Measurements from ENCODE around the gene SOX2. TPM values are rescaled to one million over a fixed set of nuclear protein-coding genes. Genes with fewer than 3 reads are reported as not detected.

The SOX2 gene
- polyA plus RNA-seq (2013, experiment 1 of 2) = 8.7 TPM
- polyA plus RNA-seq (2013, experiment 2 of 2) = 6.8 TPM

- 2 to 4% methylated on average over 4 to 19 of the region's 37 CpGs for WGBS, 2 experiments (ENCODE audit: insufficient coverage in 2 of 2)
- Histone ChIP-seq H3K27ac (ENCODE audit: low read depth, low read length, severe bottlenecking) (peak within 1 kb of the TSS; percentile 47), H3K9me3 (ENCODE audit: control insufficient read depth, low read length) (no peaks in the 10 kb centered on the region), H3K36me3 (ENCODE audit: control insufficient read depth, insufficient read depth, low read length) (no peaks in the 10 kb centered on the region), H3K4me3 (ENCODE audit: extremely low read depth, insufficient read depth, low read length, poor library complexity, severe bottlenecking) (peak within 1 kb of the TSS; percentile 49), H3K4me1 (ENCODE audit: control insufficient read depth, insufficient read depth, low read length, poor library complexity, severe bottlenecking) (peaks cover 19% of the 10 kb centered on the region)
Observed at GRCh38 chr3:181711325-181712135, at the start of gene SOX2. SOX2 (plus strand) TSS chr3:181711925; CDS start chr3:181712361, 436 bp downstream.

GRCh38 chr3:181683563-181683962 is 28.2 kb upstream of the SOX2 start:
- WGBS, 2 experiments (ENCODE audit: insufficient coverage in 2 of 2) = 80 to 100% methylated on average over 1 of the region's 1 CpG
- Histone ChIP-seq H3K4me1 (ENCODE audit: control insufficient read depth, insufficient read depth, low read length, poor library complexity, severe bottlenecking) (no peaks in the 10 kb centered on the region), H3K36me3 (ENCODE audit: control insufficient read depth, insufficient read depth, low read length) (no peaks in the 10 kb centered on the region), H3K4me3 (ENCODE audit: extremely low read depth, insufficient read depth, low read length, poor library complexity, severe bottlenecking) (no peak overlapping the region), H3K27ac (ENCODE audit: low read depth, low read length, severe bottlenecking) (no peak overlapping the region), H3K9me3 (ENCODE audit: control insufficient read depth, low read length) (peaks cover 5% of the 10 kb centered on the region)

GRCh38 chr3:181687190-181687589 is 24.5 kb upstream of the SOX2 start:
- 60 to 67% methylated on average over 1 of the region's 1 CpG for whole genome bisulfite sequencing, 2 experiments (ENCODE audit: insufficient coverage in 2 of 2)
- H3K27ac ChIP-seq (ENCODE audit: low read depth, low read length, severe bottlenecking) = no peak overlapping the region
- no peaks in the 10 kb centered on the region for H3K9me3 ChIP-seq (ENCODE audit: control insufficient read depth, low read length)
- H3K4me3 ChIP-seq (ENCODE audit: extremely low read depth, insufficient read depth, low read length, poor library complexity, severe bottlenecking) = no peak overlapping the region
- H3K36me3 ChIP-seq (ENCODE audit: control insufficient read depth, insufficient read depth, low read length) = no peaks in the 10 kb centered on the region
- H3K4me1 ChIP-seq (ENCODE audit: control insufficient read depth, insufficient read depth, low read length, poor library complexity, severe bottlenecking) = no peaks in the 10 kb centered on the region

GRCh38 chr3:181687731-181688130 is 24.0 kb upstream of the SOX2 start:
- no peak overlapping the region for H3K27ac ChIP-seq (ENCODE audit: low read depth, low read length, severe bottlenecking)
- H3K9me3 ChIP-seq (ENCODE audit: control insufficient read depth, low read length) = no peaks in the 10 kb centered on the region
- WGBS, 2 experiments (ENCODE audit: insufficient coverage in 2 of 2) = no CpG with 5 or more reads among the region's 2 CpGs
- H3K36me3 ChIP-seq (ENCODE audit: control insufficient read depth, insufficient read depth, low read length) = no peaks in the 10 kb centered on the region
- H3K4me3 ChIP-seq (ENCODE audit: extremely low read depth, insufficient read depth, low read length, poor library complexity, severe bottlenecking) = no peak overlapping the region
- no peaks in the 10 kb centered on the region for H3K4me1 ChIP-seq (ENCODE audit: control insufficient read depth, insufficient read depth, low read length, poor library complexity, severe bottlenecking)

GRCh38 chr3:181689546-181689945 is 22.2 kb upstream of the SOX2 start:
- Histone ChIP-seq H3K4me1 (ENCODE audit: control insufficient read depth, insufficient read depth, low read length, poor library complexity, severe bottlenecking) (no peaks in the 10 kb centered on the region), H3K36me3 (ENCODE audit: control insufficient read depth, insufficient read depth, low read length) (no peaks in the 10 kb centered on the region), H3K9me3 (ENCODE audit: control insufficient read depth, low read length) (no peaks in the 10 kb centered on the region), H3K27ac (ENCODE audit: low read depth, low read length, severe bottlenecking) (no peak overlapping the region), H3K4me3 (ENCODE audit: extremely low read depth, insufficient read depth, low read length, poor library complexity, severe bottlenecking) (no peak overlapping the region)
- 94% methylated on average over 2 of the region's 3 CpGs; no CpG with 5 or more reads in 1 of the 2 experiments for WGBS, 2 experiments (ENCODE audit: insufficient coverage in 2 of 2)

GRCh38 chr3:181690769-181691168 is 21.0 kb upstream of the SOX2 start:
- Histone ChIP-seq H3K4me1 (ENCODE audit: control insufficient read depth, insufficient read depth, low read length, poor library complexity, severe bottlenecking) (no peaks in the 10 kb centered on the region), H3K36me3 (ENCODE audit: control insufficient read depth, insufficient read depth, low read length) (no peaks in the 10 kb centered on the region), H3K4me3 (ENCODE audit: extremely low read depth, insufficient read depth, low read length, poor library complexity, severe bottlenecking) (no peak overlapping the region), H3K27ac (ENCODE audit: low read depth, low read length, severe bottlenecking) (no peak overlapping the region), H3K9me3 (ENCODE audit: control insufficient read depth, low read length) (no peaks in the 10 kb centered on the region)
- WGBS, 2 experiments (ENCODE audit: insufficient coverage in 2 of 2) = no CpG with 5 or more reads among the region's 2 CpGs

GRCh38 chr3:181691901-181692300 is 19.8 kb upstream of the SOX2 start:
- H3K36me3 ChIP-seq (ENCODE audit: control insufficient read depth, insufficient read depth, low read length) = no peaks in the 10 kb centered on the region
- H3K27ac ChIP-seq (ENCODE audit: low read depth, low read length, severe bottlenecking) = no peak overlapping the region
- 85 to 94% methylated on average over 2 of the region's 2 CpGs for WGBS, 2 experiments (ENCODE audit: insufficient coverage in 2 of 2)
- H3K4me3 ChIP-seq (ENCODE audit: extremely low read depth, insufficient read depth, low read length, poor library complexity, severe bottlenecking) = no peak overlapping the region
- H3K9me3 ChIP-seq (ENCODE audit: control insufficient read depth, low read length) = no peaks in the 10 kb centered on the region
- H3K4me1 ChIP-seq (ENCODE audit: control insufficient read depth, insufficient read depth, low read length, poor library complexity, severe bottlenecking) = no peaks in the 10 kb centered on the region

GRCh38 chr3:181692311-181693145 is 19.2 kb upstream of the SOX2 start:
- Histone ChIP-seq H3K36me3 (ENCODE audit: control insufficient read depth, insufficient read depth, low read length) (no peaks in the 10 kb centered on the region), H3K4me1 (ENCODE audit: control insufficient read depth, insufficient read depth, low read length, poor library complexity, severe bottlenecking) (no peaks in the 10 kb centered on the region), H3K27ac (ENCODE audit: low read depth, low read length, severe bottlenecking) (no peak overlapping the region), H3K4me3 (ENCODE audit: extremely low read depth, insufficient read depth, low read length, poor library complexity, severe bottlenecking) (no peak overlapping the region), H3K9me3 (ENCODE audit: control insufficient read depth, low read length) (no peaks in the 10 kb centered on the region)
- no CpG with 5 or more reads among the region's 2 CpGs for WGBS, 2 experiments (ENCODE audit: insufficient coverage in 2 of 2)

GRCh38 chr3:181693280-181693679 is 18.4 kb upstream of the SOX2 start:
- Histone ChIP-seq H3K4me3 (ENCODE audit: extremely low read depth, insufficient read depth, low read length, poor library complexity, severe bottlenecking) (no peak overlapping the region), H3K36me3 (ENCODE audit: control insufficient read depth, insufficient read depth, low read length) (no peaks in the 10 kb centered on the region), H3K27ac (ENCODE audit: low read depth, low read length, severe bottlenecking) (no peak overlapping the region), H3K9me3 (ENCODE audit: control insufficient read depth, low read length) (no peaks in the 10 kb centered on the region), H3K4me1 (ENCODE audit: control insufficient read depth, insufficient read depth, low read length, poor library complexity, severe bottlenecking) (no peaks in the 10 kb centered on the region)
- WGBS, 2 experiments (ENCODE audit: insufficient coverage in 2 of 2) = no CpG with 5 or more reads among the region's 1 CpG

GRCh38 chr3:181694805-181695660 is 16.7 kb upstream of the SOX2 start:
- peak overlapping the region; percentile 47 for H3K4me3 ChIP-seq (ENCODE audit: extremely low read depth, insufficient read depth, low read length, poor library complexity, severe bottlenecking)
- no peak overlapping the region for H3K27ac ChIP-seq (ENCODE audit: low read depth, low read length, severe bottlenecking)
- 33 to 34% methylated on average over 33 to 47 of the region's 53 CpGs for WGBS, 2 experiments (ENCODE audit: insufficient coverage in 2 of 2)
- no peaks in the 10 kb centered on the region for H3K9me3 ChIP-seq (ENCODE audit: control insufficient read depth, low read length)
- no peaks in the 10 kb centered on the region for H3K36me3 ChIP-seq (ENCODE audit: control insufficient read depth, insufficient read depth, low read length)
- no peaks in the 10 kb centered on the region for H3K4me1 ChIP-seq (ENCODE audit: control insufficient read depth, insufficient read depth, low read length, poor library complexity, severe bottlenecking)

All from mesodermal cell (in vitro differentiated cells).